GM12873 (cell line): Measurements from ENCODE around the gene FOXQ1.

ENCODE experiments used
- TF ChIP-seq, protein P1 (sequence below): IDR thresholded peaks from 2 replicates; pipeline ENCODE4 v1.5.1; 2012; ENCODE audit warnings: low read depth, mild to moderate bottlenecking, moderate library complexity, low read length, control low read depth; ENCODE audit not compliant: insufficient read depth; ENCODE audit errors: missing control alignments

The FOXQ1 gene

DNA sequence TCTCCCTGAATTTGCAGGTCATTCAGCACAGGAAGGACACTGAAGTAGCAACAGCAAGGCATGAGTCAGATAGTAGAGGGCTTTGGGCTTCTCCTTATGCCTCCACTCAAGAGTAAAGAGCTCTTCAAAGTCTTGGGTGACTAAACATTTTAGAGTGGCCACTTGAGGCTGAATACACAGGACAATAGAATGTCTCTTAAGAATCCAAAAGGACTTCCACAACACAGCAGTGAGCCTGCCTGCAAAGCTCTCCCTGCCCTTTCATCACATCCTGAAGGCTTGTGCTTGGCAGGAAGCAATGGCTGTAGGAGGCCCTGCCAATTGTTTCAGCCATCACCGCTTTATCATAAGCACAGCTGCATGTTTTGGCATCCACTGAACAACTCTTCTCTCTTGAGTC lies 36.8 kb downstream of the FOXQ1 start:
- TF ChIP-seq, protein P1, sequence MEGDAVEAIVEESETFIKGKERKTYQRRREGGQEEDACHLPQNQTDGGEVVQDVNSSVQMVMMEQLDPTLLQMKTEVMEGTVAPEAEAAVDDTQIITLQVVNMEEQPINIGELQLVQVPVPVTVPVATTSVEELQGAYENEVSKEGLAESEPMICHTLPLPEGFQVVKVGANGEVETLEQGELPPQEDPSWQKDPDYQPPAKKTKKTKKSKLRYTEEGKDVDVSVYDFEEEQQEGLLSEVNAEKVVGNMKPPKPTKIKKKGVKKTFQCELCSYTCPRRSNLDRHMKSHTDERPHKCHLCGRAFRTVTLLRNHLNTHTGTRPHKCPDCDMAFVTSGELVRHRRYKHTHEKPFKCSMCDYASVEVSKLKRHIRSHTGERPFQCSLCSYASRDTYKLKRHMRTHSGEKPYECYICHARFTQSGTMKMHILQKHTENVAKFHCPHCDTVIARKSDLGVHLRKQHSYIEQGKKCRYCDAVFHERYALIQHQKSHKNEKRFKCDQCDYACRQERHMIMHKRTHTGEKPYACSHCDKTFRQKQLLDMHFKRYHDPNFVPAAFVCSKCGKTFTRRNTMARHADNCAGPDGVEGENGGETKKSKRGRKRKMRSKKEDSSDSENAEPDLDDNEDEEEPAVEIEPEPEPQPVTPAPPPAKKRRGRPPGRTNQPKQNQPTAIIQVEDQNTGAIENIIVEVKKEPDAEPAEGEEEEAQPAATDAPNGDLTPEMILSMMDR: no peak

DNA sequence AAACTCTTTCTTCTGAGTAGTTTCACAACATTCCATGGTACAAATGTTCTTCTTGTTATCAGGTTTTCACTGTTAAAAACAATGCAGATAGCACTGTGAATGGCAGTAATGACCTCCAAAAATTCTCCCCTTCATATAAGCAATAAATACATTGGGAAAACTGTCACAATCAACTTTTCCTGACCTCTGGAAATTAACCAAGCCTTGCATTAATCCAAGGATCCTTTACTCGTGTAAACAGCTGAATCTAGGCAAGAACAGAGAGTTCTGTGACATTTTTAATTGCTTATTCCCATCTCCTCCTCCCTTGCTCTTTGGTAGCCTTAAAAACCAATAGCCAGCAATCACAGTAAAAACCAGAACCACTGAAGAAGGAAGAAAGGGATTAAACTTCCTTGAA lies 37.8 kb downstream of the FOXQ1 start:
- TF ChIP-seq, protein P1: no peak

GRCh38 chr6:1351381-1352008 lies 39.6 kb downstream of the FOXQ1 start:
- TF ChIP-seq, protein P1: no peak

- TF ChIP-seq, protein P1: no peak
Observed at GRCh38 chr6:1362643-1363042, 50.7 kb downstream of the FOXQ1 start.

DNA sequence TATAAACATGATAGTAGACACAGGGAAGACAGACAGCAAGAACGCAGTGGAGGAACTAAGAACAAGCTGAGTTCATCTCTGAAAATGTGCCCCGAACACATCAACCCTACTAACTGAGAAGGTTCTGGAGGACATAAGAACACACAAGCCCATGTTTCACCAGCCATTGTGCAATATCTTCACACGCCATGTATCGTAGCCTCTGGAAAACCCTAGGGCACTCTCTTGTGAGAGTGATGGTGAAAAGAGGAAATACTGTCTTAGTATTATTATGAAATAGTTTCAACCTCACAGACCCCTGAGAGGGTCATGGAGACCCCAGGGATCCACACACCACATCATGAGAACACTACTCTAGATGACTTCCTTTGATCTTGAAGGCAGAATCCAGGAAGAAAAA lies 51.4 kb downstream of the FOXQ1 start:
- TF ChIP-seq, protein P1: no peak

DNA sequence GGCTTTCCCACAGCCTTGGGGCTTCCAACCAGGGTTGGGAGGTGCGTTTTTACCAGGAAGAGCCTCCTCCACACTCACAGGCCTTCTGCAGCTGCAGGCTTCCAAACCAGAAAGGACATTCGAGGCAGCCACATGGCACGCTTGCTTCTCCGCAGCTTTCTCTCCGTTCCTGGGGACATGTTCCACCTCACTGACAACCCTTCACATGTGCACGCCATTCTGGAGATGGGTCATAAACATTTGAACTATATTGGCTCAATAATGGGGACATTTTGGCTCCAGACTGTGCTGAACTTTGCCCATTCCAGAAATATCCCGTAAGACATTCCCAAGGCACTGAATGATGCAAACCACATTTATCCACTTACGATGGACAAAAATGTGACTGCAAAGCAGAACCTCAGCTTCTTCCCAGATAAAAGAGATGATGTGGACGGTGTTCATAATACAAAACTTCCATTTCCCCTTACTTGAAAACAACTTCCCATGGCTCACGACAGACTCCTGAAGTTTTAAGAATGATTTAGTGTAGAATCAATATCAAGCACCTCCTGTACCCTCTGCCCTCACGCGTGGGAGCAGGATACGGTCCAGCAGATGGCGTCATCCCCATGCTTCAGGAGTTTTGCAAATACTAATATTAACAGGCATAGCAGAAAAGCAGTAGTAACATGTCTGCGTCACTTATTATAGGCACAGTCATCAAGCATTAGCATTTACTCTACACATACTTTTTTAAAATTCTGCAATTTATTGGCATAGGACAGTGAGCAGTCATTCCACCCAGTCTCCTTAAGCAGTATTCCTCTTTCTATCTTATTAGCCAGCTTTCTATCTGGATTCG lies 52.1 kb downstream of the FOXQ1 start:
- TF ChIP-seq, protein P1: peak; percentile 20
